Measurements from ENCODE around the gene ARHGAP25.
"Not testable (repeated sequence)": the region's sequence is repeated elsewhere in the genome, so short reads cannot be mapped to it uniquely, and the experiment has no call there.

The ARHGAP25 gene

DNA sequence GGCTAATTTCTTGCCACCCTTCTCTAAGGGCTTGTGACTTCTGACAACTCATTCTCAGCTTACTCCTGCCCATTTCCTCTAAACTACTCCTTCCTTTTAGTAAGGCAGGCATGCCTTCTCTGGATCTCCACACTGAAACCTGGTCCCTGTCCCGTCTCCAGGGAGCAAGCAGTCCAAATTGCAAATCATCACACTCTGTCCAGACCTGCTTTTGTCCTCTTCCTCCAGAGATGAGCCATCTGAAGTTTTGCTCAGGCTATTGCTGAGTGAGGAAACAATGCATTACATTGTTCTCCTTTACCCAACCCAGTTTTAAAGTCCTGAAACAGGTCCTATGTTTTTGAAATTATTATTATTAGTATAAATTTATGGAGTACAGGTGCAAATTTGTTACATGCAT is 57.3 kb downstream of the ARHGAP25 start:
- Histone ChIP-seq H3K9me3 (replicated peaks in 1 of 11) (peaks cover 0 to 34% (median 20%) of the 10 kb centered on the region in 11 experiments; a peak in 17 of 22 replicates), H3K4me2 (peak overlapping the region; percentile 9 to 86 (median 64); a peak in 14 of 22 replicates), H3K27me3 (no peaks in the 10 kb centered on the region), H3K36me3 (peaks cover 78 to 100% (median 93%) of the 10 kb centered on the region in 11 experiments), H3K27ac (peak overlapping the region in 9 of 11 experiments; percentile 21 to 88 (median 60); a peak in 15 of 22 replicates), H3K4me1 (peaks cover 60 to 84% (median 80%) of the 10 kb centered on the region in 10 experiments), H4K20me1 (0 out of 22 replicates have a peak, but pooled peaks cover 0 to 7% (median 0%) of the 10 kb centered on the region in 11 experiments), H3K9ac (no peak overlapping the region; a peak in 1 of 22 replicates), H3K4me3 (no peak overlapping the region)
- TF ChIP-seq Cebpa-rat (IDR thresholded peaks at IDR 0.05) = no peak

DNA sequence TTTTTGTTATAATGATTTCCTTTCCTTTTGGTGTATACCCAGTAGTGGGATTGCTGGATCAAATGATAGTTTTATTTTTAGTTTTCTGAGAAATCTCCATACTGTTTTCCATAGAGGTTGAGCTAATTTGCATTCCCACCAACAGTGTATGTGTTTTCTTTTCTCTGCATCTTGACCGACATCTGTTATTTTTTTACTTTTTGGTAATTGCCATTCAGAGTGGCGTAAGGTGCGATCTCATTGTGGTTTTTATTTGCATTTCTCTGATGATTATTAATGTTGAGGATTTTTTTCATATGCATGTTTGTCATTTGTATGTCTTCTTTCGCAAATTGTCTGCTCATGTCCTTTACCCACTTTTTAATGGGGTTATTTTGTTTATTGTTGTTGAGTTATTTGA is 58.1 kb downstream of the ARHGAP25 start:
- Histone ChIP-seq H3K9ac (no peak overlapping the region), H3K36me3 (peaks cover 78 to 100% (median 93%) of the 10 kb centered on the region in 11 experiments), H3K27me3 (no peaks in the 10 kb centered on the region), H4K20me1 (0 out of 22 replicates have a peak, but pooled peaks cover 0 to 10% (median 0%) of the 10 kb centered on the region in 11 experiments), H3K4me3 (no peak overlapping the region), H3K4me2 (no peak overlapping the region), H3K27ac (peak overlapping the region in 1 of 11 experiments; percentile 88; a peak in 1 of 22 replicates), H3K9me3 (replicated peaks in 1 of 11) (peaks cover 0 to 40% (median 20%) of the 10 kb centered on the region in 11 experiments; a peak in 17 of 22 replicates), H3K4me1 (peaks cover 51 to 84% (median 80%) of the 10 kb centered on the region in 10 experiments)
- TF ChIP-seq Cebpa-rat (IDR thresholded peaks at IDR 0.05) = no peak

DNA sequence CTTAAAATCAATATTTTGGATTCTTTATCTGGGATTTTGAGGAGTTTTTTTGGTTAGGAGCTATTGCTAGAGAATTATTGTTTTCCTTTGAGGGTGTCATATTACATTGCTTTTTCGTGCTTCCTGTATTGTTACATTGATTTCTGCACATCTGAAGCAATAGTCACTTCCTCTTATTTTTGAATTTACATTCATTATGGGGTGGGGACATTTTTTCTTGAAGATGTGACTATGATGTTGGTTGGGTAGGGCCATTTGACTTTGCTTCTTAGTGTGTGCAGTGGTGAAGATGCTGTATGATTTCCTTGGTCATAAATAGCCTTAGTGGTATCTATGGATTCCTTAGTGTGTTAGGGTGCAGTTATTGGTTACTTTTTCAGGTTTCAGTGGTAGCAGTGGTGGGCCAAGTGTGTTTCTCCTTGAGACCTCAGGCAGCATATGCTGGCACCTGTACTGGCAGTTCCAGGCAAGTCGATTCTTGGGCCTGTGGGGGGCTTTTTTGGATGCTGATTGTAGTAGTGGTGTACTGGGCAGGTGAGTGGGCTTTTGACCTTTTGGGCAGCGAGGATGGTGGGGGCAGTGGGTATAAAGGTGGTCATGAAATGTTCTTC is 61.8 kb downstream of the ARHGAP25 start:
- peak in 3 of 11 experiments; percentile 52 to 77 (median 70); a peak in 6 of 22 replicates for TF ChIP-seq Cebpa-rat (IDR thresholded peaks at IDR 0.05)
- no peaks in the 10 kb centered on the region for H3K27me3 ChIP-seq
- peak overlapping the region; percentile 15 to 95 (median 61); a peak in 19 of 22 replicates for H3K4me2 ChIP-seq

DNA sequence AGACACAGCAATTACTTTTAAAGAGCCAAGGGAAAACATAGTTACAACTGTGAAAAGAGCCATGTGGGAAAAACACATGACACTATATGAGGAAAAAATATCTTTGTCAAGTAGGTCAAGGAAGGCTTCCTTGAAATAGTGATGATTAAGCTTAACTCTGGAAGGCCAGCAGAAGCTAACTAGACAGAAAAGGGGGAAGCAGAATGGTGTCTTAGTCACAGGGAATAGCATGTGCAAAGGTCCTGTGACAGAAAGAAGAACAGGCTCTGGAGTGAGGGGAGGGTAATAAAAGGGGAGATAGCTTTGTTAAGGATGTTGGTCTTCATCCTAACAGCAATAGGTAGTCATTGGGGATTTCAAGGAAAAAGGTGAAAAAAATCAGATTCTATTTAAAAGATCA is 64.0 kb downstream of the ARHGAP25 start:
- no peaks in the 10 kb centered on the region for H3K27me3 ChIP-seq
- peaks cover 0 to 35% (median 7%) of the 10 kb centered on the region in 11 experiments; a peak in 20 of 22 replicates for H3K9me3 ChIP-seq (replicated peaks in 1 of 11)
- H3K4me1 ChIP-seq = peaks cover 10 to 93% (median 59%) of the 10 kb centered on the region in 10 experiments; a peak in 18 of 20 replicates
- H3K4me2 ChIP-seq = peak overlapping the region in 3 of 11 experiments; percentile 66 to 95 (median 92); a peak in 6 of 22 replicates
- H3K27ac ChIP-seq = peak overlapping the region in 7 of 11 experiments; percentile 4 to 86 (median 77); a peak in 11 of 22 replicates
- H3K4me3 ChIP-seq = no peak overlapping the region
- peak overlapping the region in 2 of 11 experiments; percentile 25 to 66; a peak in 2 of 22 replicates for H3K9ac ChIP-seq
- H4K20me1 ChIP-seq = 0 out of 22 replicates have a peak, but pooled peaks cover 0 to 10% (median 0%) of the 10 kb centered on the region in 11 experiments
- H3K36me3 ChIP-seq = peaks cover 66 to 100% (median 91%) of the 10 kb centered on the region in 11 experiments
- no peak for TF ChIP-seq Cebpa-rat (IDR thresholded peaks at IDR 0.05)

More for the DNA sequence above, 61.8 kb downstream of the ARHGAP25 start:
- peaks cover 5 to 48% (median 20%) of the 10 kb centered on the region in 11 experiments; a peak in 20 of 22 replicates for H3K9me3 ChIP-seq (replicated peaks in 1 of 11)
- peak overlapping the region; percentile 33 to 86 (median 69) for H3K27ac ChIP-seq
- peaks cover 70 to 100% (median 94%) of the 10 kb centered on the region in 11 experiments for H3K36me3 ChIP-seq
- 0 out of 22 replicates have a peak, but pooled peaks cover 0 to 10% (median 0%) of the 10 kb centered on the region in 11 experiments for H4K20me1 ChIP-seq
- H3K4me1 ChIP-seq = peaks cover 16 to 85% (median 57%) of the 10 kb centered on the region in 10 experiments
- H3K4me3 ChIP-seq = peak overlapping the region in 4 of 10 experiments; percentile 27 to 50 (median 40); a peak in 8 of 20 replicates
- peak overlapping the region in 7 of 11 experiments; percentile 2 to 63 (median 35); a peak in 15 of 22 replicates for H3K9ac ChIP-seq

DNA sequence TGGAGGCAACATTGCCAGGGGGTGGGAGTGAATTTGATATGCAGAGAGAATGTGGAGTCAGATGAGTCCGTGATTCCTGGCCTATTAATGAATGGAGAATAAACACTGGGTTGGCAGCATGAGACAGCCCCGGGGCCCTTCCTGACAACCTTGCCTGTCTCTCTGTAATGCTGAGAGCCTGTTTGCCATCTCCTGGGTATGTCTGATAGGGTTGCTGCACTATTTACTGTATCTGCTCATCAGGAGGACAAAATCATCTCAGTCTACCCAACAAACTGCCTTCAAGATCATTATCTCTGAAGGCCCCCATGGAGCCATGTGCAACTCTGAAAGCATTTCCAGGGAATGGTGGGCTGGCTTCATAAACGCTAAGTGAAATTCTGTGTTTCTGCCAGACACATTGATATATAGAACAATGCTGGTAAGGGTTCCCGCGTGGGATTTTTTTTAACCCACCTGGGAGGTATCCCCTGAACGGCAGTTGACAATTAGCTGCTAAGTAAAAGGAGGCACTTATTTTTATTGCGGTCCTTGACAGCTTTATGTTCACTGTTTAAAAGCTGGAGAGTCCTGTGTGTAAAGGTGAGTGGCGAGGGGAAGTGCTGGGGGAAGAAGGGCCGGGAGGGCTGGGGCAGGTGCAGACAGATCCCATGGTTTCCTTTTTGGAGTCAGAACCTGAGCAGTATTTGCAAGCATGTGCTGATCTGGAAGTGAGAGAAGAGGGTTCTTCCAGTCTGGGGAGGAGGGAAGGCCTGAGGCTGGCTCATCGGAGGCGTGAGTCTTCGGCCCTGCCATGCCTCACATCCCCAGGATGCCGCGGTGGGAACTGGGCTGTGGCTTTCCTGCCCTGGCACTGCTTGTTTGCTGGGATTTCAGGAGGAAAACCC is 64.8 kb downstream of the ARHGAP25 start:
- Histone ChIP-seq H3K4me3 (no peak overlapping the region), H3K36me3 (peaks cover 67 to 100% (median 91%) of the 10 kb centered on the region in 11 experiments), H3K27me3 (no peaks in the 10 kb centered on the region), H3K9me3 (replicated peaks in 1 of 11) (peaks cover 0 to 28% (median 6%) of the 10 kb centered on the region in 11 experiments; a peak in 15 of 22 replicates), H4K20me1 (0 out of 22 replicates have a peak, but pooled peaks cover 0 to 10% (median 0%) of the 10 kb centered on the region in 11 experiments), H3K9ac (no peak overlapping the region), H3K4me1 (peaks cover 10 to 96% (median 62%) of the 10 kb centered on the region in 10 experiments; a peak in 18 of 20 replicates), H3K27ac (peak overlapping the region in 6 of 11 experiments; percentile 24 to 86 (median 37); a peak in 8 of 22 replicates), H3K4me2 (peak overlapping the region in 4 of 11 experiments; percentile 5 to 95 (median 35); a peak in 5 of 22 replicates)
- TF ChIP-seq Cebpa-rat (IDR thresholded peaks at IDR 0.05) = no peak

DNA sequence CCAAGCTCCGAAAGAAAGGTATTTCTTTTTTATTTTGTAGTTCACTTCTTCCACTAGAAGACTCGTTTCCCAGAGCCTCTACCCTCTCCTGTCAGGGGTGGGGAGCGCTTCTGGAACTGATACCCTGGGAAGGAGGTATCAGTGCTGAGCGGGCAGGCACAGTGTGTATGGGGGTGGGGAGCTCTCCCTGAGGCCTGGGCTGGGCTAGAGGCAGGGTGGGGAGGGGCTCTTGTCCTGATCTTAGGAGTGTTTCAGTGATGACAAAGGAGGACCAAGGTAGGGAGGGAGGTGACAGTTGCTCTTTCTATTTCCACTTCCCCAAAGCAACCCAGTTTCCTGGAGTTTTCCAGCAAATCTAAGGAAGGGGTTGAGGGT is 65.4 kb downstream of the ARHGAP25 start:
- H3K9ac ChIP-seq = no peak overlapping the region; a peak in 1 of 22 replicates
- peaks cover 14 to 94% (median 62%) of the 10 kb centered on the region in 10 experiments for H3K4me1 ChIP-seq
- H3K27me3 ChIP-seq = no peaks in the 10 kb centered on the region
- TF ChIP-seq Cebpa-rat (IDR thresholded peaks at IDR 0.05) = no peak
- H3K36me3 ChIP-seq = peaks cover 74 to 100% (median 92%) of the 10 kb centered on the region in 11 experiments
- H3K4me2 ChIP-seq = peak overlapping the region in 4 of 11 experiments; percentile 5 to 49 (median 35); a peak in 5 of 22 replicates
- no peak overlapping the region for H3K4me3 ChIP-seq
- H3K9me3 ChIP-seq (replicated peaks in 1 of 11) = peaks cover 0 to 28% (median 6%) of the 10 kb centered on the region in 11 experiments; a peak in 14 of 22 replicates
- peak overlapping the region in 6 of 11 experiments; percentile 3 to 72 (median 37); a peak in 7 of 22 replicates for H3K27ac ChIP-seq
- H4K20me1 ChIP-seq = 0 out of 22 replicates have a peak, but pooled peaks cover 0 to 10% (median 0%) of the 10 kb centered on the region in 11 experiments

DNA sequence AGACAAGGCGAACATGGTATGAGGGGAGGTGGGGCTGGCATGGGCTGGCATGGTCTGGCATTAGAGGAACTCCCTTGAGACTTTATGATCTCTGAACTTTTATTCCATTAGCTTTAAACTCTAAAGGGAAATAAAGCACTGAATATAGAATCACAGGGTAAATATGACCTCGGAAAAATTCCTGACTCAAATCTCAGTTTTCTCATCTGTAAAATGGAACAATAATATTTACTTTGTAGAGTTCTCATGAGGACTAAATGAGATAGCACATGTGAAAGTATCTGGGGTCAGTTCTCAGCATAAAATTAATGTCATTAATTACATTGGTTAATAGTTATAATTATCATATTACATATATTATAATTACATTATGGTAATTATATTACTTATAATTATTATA is 65.9 kb downstream of the ARHGAP25 start:
- H4K20me1 ChIP-seq = 0 out of 22 replicates have a peak, but pooled peaks cover 0 to 10% (median 0%) of the 10 kb centered on the region in 11 experiments
- no peak for TF ChIP-seq Cebpa-rat (IDR thresholded peaks at IDR 0.05)
- peak overlapping the region in 4 of 11 experiments; percentile 36 to 72 (median 38); a peak in 4 of 22 replicates for H3K27ac ChIP-seq
- H3K9me3 ChIP-seq (replicated peaks in 1 of 11) = peaks cover 0 to 25% (median 6%) of the 10 kb centered on the region in 11 experiments; a peak in 14 of 22 replicates
- H3K4me2 ChIP-seq = peak overlapping the region in 3 of 11 experiments; percentile 32 to 49 (median 38); a peak in 3 of 22 replicates
- H3K27me3 ChIP-seq = no peaks in the 10 kb centered on the region
- H3K9ac ChIP-seq = no peak overlapping the region; a peak in 1 of 22 replicates
- peaks cover 79 to 100% (median 94%) of the 10 kb centered on the region in 11 experiments for H3K36me3 ChIP-seq
- H3K4me3 ChIP-seq = no peak overlapping the region
- H3K4me1 ChIP-seq = peaks cover 19 to 94% (median 62%) of the 10 kb centered on the region in 10 experiments

DNA sequence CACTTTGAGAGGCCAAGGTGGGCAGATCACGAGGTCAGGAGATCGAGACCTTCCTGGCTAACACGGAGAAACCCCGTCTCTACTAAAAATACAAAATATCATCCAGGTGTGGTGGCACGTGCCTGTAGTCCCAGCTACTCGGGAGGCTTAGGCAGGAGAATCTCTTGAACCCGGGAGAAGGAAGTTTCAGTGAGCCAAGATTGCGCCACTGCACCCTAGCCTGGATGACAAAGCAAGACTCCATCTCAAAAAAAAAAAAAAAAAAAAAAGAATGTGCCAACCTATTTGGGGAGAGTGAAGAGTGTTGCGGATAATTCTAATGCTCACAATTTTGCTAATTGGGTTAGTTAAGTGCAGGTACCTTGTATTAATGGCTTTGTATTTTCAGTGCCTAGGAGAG is 67.5 kb downstream of the ARHGAP25 start:
- H4K20me1 ChIP-seq, H3K27me3 ChIP-seq, H3K4me3 ChIP-seq, H3K9ac ChIP-seq: not testable (repeated sequence)
- Histone ChIP-seq H3K27ac (peak overlapping the region in 3 of 11 experiments; percentile 13 to 31 (median 16); a peak in 2 of 22 replicates), H3K4me2 (peak overlapping the region in 5 of 11 experiments; percentile 28 to 52 (median 48); a peak in 9 of 22 replicates), H3K9me3 (replicated peaks in 1 of 11) (peaks cover 0 to 12% (median 3%) of the 10 kb centered on the region in 11 experiments; a peak in 10 of 22 replicates), H3K4me1 (peaks cover 26 to 94% (median 63%) of the 10 kb centered on the region in 10 experiments), H3K36me3 (peaks cover 84 to 100% (median 97%) of the 10 kb centered on the region in 11 experiments)
